Measurements from ENCODE around the gene ATAD2B.
"Not testable (repeated sequence)": the region's sequence is repeated elsewhere in the genome, so short reads cannot be mapped to it uniquely, and the experiment has no call there.

The ATAD2B gene

GRCh38 chr2:23926750-23927571 lies at the start of gene ATAD2B:
Gene ATAD2B (minus strand): TSS chr2:23927123. CDS start chr2:23926770, 353 bp downstream.
- DNase-seq: peak; percentile 91

GRCh38 chr2:23967846-23968245 lies 40.9 kb upstream of the ATAD2B start:
- DNase-seq: no peak

GRCh38 chr2:23954325-23955014 lies 27.5 kb upstream of the ATAD2B start:
- no peak for DNase-seq

GRCh38 chr2:23953625-23954024 lies 26.7 kb upstream of the ATAD2B start:
- no peak for DNase-seq

- DNase-seq: not testable (repeated sequence)
These were observed 25.6 kb upstream of the ATAD2B start for GRCh38 chr2:23952558-23952957.

- no peak for DNase-seq
These were observed 20.4 kb upstream of the ATAD2B start for GRCh38 chr2:23947350-23947749.

GRCh38 chr2:23944976-23945375 lies 18.1 kb upstream of the ATAD2B start:
- DNase-seq: no peak

- no peak for DNase-seq
These were observed 17.6 kb upstream of the ATAD2B start for GRCh38 chr2:23944527-23944926.

- DNase-seq: no peak
These were observed 16.7 kb upstream of the ATAD2B start for GRCh38 chr2:23943666-23944065.

- no peak for DNase-seq
These were observed 14.7 kb upstream of the ATAD2B start for GRCh38 chr2:23941644-23942043.

- no peak for DNase-seq
These were observed 14.0 kb upstream of the ATAD2B start for GRCh38 chr2:23940718-23941620.

GRCh38 chr2:23939987-23940717 lies 13.2 kb upstream of the ATAD2B start, which contains the start of gene UBXN2A:
Gene UBXN2A (plus strand): TSS chr2:23940463. CDS start chr2:23958315, 17,852 bp downstream.
- peak; percentile 63 for DNase-seq

GRCh38 chr2:23934259-23934658 lies 7.3 kb upstream of the ATAD2B start:
- DNase-seq: no peak

- no peak for DNase-seq
These were observed 603 bp downstream of the ATAD2B start for GRCh38 chr2:23926290-23926749.

GRCh38 chr2:23925702-23926289 lies 1.1 kb downstream of the ATAD2B start:
- no peak for DNase-seq

GRCh38 chr2:23924589-23925359 lies 2.1 kb downstream of the ATAD2B start:
- no peak for DNase-seq

GRCh38 chr2:23918837-23919489 lies 8.0 kb downstream of the ATAD2B start:
- DNase-seq: no peak

- peak; percentile 2 for DNase-seq
These were observed 10.1 kb downstream of the ATAD2B start for GRCh38 chr2:23916727-23917405.

GRCh38 chr2:23915327-23915726 lies 11.6 kb downstream of the ATAD2B start:
- no peak for DNase-seq

- no peak for DNase-seq
These were observed 14.9 kb downstream of the ATAD2B start for GRCh38 chr2:23912054-23912453.

All from DMS153 (cell line).